Skin epidermis (tissue), 12 donors: Measurements from ENCODE around the gene PEAR1.

Experiments
- H3K27ac ChIP-seq, 21 experiments: fragments of 200-600 bp; sonication (generic) in 11 of 21; one replicate each; pipeline ENCODE4 v1.5.0; 2020; ENCODE audit warnings: mild to moderate bottlenecking in 3 of 21, inconsistent platforms in 2 of 21, moderate library complexity in 2 of 21
- H3K4me3 ChIP-seq, 7 experiments: fragments of 200-600 bp; sonication (generic) in 2 of 7; one replicate each; pipeline ENCODE4 v1.5.0; 2020; ENCODE audit warnings: inconsistent platforms in 2 of 7, mild to moderate bottlenecking in 2 of 7, moderate library complexity in 1 of 7

Gene PEAR1

GRCh38 chr1:156893048-156893953 lies at the start of gene PEAR1:
Gene PEAR1 (plus strand): TSS chr1:156893718. CDS start chr1:156903927, 10,209 bp downstream.
- H3K4me3 ChIP-seq, result peak within 1 kb of the TSS; percentile 6 to 36 (median 20)
- H3K27ac ChIP-seq, result peak within 1 kb of the TSS in 16 of 21 experiments; percentile 15 to 82 (median 62)

DNA sequence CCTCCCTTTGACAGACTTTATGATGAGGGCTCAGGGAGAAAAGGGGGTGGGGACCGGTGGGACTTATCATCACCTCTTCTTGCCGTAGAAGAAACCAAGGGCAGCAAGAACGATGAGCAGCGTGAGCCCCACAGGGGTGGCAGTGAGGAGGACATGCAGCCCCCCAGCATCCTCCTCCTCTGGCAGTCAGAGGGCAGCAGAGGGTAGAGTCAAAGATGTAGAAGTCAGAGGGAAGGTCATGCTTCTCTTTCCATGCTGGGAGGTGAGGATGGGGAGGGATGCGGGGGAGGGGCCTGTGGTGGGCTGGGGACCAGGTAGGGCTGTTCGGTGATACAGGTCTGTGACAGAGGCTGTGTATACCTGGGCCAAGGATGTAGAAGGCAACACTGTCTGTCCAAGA lies 49.4 kb upstream of the PEAR1 start:
- no peak overlapping the region for H3K27ac ChIP-seq
- no peak overlapping the region for H3K4me3 ChIP-seq

GRCh38 chr1:156844638-156845037 lies 48.9 kb upstream of the PEAR1 start:
- Histone ChIP-seq H3K4me3 (no peak overlapping the region), H3K27ac (no peak overlapping the region)

GRCh38 chr1:156845055-156845952 lies 48.2 kb upstream of the PEAR1 start:
- no peak overlapping the region for H3K4me3 ChIP-seq
- no peak overlapping the region for H3K27ac ChIP-seq

GRCh38 chr1:156845953-156846545 lies 47.5 kb upstream of the PEAR1 start:
- Histone ChIP-seq H3K27ac (no peak overlapping the region), H3K4me3 (no peak overlapping the region)

DNA sequence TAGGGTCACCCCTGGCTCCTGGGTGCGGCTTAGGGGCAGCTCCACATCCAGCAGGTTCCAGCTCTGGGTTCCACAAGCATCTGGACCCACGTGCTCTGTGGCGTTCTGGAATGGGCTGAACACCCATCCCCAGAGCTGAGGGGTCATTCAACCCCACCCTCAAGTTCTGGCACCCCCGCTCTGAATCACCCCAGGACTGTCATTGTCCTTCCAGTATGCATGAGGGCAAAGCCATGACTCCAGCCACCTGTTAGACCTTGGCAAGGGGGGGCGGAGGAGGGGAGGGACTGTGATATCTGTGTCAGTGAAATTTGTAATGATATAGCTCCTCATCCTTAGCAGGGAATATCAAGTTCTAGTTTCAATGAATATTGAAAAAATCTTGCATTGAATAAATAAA lies 46.9 kb upstream of the PEAR1 start:
- H3K27ac ChIP-seq, result no peak overlapping the region
- no peak overlapping the region for H3K4me3 ChIP-seq

DNA sequence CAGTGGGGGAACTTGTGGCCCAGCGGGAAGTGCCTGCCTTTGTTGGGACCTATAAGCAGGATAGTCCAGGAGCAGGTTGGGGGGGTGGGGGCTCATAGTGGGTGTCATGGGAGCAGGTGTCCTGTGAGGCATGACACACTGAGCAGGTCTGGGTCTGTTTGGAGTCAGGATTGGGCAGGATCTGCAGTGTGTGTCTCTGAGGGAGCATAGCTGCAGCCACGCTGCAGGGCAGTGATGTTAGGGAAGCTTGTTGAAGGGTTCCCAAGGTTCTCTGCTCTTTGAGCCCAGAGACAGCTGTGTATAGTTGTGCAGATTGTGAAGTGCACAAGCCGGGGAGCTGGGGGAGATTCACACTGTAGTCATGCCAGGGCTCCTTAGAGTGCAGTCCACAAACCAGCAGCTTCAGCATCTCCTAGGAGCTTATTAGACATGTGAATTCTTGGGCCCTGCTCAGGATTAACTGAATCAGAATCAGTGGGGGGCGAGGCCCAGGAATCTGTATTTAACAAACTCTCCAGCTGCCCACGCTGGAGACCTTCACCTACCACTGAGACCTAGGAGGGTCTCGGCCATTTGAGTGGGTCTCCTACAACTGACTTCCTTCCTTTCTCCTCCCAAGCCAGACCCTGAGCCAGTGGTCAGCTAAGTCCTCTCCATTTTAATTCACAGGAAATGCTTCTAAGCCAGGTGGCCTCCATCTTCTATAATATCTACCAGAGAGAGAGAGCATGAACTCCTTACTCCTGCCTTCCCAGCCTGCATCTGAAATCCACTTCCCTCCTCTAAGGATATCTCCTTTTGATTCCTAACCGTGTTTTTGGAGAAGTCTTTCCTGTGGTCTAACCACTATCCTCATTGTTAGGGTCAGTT lies 45.7 kb upstream of the PEAR1 start:
- Histone ChIP-seq H3K27ac (no peak overlapping the region), H3K4me3 (no peak overlapping the region)

DNA sequence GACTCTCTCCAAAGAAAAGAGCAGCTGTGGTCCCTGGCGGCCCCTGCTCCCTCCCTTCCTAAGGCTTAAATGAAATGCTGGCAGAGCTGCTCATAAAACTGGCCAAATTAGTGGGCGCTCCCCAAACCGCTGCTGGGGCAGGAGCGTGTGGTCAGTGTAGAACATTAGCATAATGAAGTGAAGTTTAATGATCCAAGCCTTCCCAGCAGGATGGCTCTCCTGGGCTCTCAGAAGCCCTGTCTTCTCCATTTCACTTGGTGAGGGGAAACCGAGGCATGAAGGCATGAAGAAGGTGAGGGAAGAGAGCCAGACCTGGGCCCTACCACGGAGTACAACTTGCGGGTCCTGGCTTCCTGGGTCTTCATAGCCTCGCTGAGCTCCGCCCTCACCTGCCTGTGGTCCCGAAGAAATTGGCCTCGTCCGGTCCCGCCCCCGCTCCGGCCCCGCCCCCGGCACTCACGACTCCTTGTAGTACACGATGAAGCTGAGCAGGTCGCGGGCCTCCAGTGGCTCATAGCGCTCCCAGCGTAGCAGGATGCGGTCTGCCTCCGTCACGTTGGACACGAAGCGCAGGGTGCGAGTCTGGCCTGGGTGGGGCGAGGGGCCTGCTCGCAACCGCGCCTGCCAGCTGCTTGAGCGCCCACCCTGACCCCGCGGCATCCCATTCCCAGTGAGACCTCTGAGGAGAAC lies 44.9 kb upstream of the PEAR1 start:
- no peak overlapping the region for H3K4me3 ChIP-seq
- H3K27ac ChIP-seq, result no peak overlapping the region

DNA sequence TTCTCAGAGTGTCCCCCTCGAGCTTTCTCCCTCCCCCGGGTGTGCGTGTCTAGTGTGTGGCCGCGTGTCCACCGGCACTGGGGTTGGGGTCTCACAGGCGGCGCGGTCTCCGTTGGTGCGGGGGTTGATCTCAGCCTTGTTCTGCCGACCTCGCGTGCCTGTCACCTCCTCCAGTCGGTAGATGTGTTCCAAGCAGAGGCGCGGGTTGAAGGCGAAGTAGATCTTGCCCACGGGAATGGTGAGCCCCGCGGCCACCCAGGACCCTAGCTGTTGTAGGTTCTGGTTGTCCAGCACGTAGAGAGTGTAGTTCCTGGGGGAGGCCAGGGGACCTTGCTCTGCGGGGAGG lies 44.4 kb upstream of the PEAR1 start:
- Histone ChIP-seq H3K27ac (no peak overlapping the region), H3K4me3 (no peak overlapping the region)

GRCh38 chr1:156851779-156852417 lies 41.6 kb upstream of the PEAR1 start:
- Histone ChIP-seq H3K4me3 (no peak overlapping the region), H3K27ac (no peak overlapping the region)

DNA sequence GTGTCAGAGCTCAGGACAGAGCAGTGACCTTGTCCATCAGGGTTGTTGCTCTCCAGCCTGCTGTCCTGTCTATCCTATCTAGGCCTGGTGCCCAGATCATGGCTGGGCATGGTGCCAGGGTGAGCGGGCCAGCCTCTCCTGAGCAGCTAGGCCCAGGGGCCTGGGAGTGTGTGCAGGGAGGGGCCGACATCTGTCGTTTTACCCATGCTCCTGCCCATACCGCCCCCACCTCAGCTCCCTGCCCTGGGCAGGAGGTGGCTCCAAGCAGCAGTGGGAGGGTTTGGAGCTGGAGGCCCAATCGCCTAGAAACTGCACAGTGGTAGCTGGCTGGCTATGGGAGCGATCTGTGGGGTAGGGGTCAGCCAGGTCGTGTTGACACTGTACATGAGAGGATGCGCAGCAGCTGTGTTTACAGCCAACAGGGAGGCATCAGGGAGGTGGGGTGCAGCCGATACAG lies 41.1 kb upstream of the PEAR1 start:
- no peak overlapping the region for H3K4me3 ChIP-seq
- H3K27ac ChIP-seq, result no peak overlapping the region

DNA sequence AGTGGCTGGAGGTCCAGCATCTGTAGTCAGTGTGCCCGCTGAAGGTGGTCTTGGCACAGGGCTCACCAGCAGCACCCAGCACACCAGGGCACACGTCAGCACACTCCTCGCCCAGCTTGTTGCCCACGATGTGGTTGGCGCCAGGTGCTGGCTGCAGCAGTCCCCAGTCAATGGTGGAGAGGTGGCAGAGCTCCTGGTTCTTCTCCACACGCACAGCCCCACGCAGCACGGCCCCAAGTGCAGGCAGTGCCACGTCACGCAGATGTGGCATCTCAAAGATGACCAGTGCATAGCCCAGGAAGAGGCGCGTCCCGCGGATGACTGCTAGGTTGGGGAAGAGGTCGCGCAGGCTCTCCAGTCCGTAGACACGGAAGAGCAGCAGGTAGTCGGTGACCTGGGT lies 39.8 kb upstream of the PEAR1 start:
- Histone ChIP-seq H3K27ac (no peak overlapping the region), H3K4me3 (no peak overlapping the region)

DNA sequence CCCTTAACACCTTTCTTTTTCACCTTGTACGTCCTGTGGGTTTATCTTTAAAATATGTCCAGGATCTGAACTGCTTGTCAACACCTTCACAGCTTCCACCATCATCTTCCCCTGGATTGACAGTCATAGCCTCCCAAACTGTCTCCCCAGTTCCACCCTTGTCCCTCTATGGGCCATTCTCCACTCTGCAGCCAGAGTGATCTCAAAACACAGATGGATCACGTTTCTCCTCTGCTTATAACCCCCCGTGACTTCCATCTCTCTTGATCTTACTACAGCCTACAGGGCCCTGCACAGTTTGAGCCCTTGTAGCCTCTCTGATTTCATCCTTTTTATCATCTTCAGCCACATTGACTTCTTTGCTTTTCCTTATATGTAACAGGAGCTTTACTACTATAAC lies 38.9 kb upstream of the PEAR1 start:
- H3K27ac ChIP-seq, result no peak overlapping the region
- no peak overlapping the region for H3K4me3 ChIP-seq

- Histone ChIP-seq H3K4me3 (no peak overlapping the region), H3K27ac (no peak overlapping the region)
Observed at GRCh38 chr1:156856282-156856785, 37.2 kb upstream of the PEAR1 start.

DNA sequence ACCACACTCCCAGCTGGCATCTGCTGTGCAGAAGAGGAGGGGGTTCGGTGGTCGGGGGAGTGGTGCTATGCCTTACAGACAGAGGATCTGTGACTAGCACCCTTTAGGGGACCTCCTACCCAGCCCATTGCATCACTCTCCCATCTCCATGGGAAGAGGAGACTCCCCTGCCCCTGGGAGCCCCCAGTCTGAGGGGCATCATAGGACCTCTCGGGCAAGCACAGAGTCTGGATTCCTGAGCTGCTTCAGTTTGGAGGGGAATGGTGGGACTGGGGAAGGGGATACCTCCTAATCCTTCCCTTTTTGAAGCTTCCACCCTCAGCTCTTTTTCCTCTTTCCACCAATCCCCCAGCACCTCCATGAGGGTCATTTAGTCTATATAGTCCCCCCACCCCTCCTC lies 36.0 kb upstream of the PEAR1 start:
- H3K4me3 ChIP-seq, result no peak overlapping the region
- H3K27ac ChIP-seq, result no peak overlapping the region

GRCh38 chr1:156858555-156858956 lies 35.0 kb upstream of the PEAR1 start:
- Histone ChIP-seq H3K27ac (no peak overlapping the region), H3K4me3 (peak overlapping the region in 3 of 7 experiments; percentile 5 to 33 (median 13))

DNA sequence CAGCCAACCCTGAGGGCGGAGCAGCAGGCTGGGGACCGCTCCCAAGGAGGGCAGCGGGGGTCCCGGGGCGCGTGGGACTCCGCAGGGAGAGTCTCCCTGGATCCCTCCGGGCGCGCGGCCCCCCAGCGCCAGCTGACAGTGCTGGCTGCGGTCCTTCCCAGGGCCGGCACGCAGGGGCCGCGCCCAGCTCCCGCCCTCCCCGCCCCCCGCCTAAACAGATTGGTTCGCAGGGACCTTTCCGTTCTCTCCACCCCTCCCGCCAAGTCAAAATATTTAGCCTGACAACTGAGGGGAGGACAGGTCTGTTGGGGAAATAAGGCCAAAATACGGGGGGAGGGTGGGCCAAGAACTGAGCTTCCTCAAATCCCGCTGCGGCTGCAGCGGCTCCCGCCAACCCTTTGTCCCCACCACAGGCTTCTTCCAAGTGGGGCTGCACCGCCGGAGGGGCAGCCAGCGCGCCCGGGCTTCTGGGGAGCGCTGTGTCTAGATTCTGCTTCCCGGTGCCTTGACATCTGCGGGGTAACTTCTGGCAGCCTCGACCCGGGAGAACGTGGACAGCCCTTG lies 34.5 kb upstream of the PEAR1 start, which contains the start of gene INSRR:
Gene INSRR, minus strand, starts transcription at position 159 of the 564 bp plus-strand sequence. CDS start 496 bp downstream, outside the sequence.
- no peak within 1 kb of the TSS for H3K27ac ChIP-seq
- H3K4me3 ChIP-seq, result peak within 1 kb of the TSS; percentile 3 to 33 (median 23)
